Measurements from ENCODE around the gene HSF2BP. TPM values are rescaled to one million over a fixed set of nuclear protein-coding genes. Genes with fewer than 3 reads are reported as not detected.
A peak's percentile ranks its signal among the peaks of the same experiment; 100 is the strongest.

The HSF2BP gene
- total RNA-seq, 1 experiment from 2014 or later, result 10.9 TPM

DNA sequence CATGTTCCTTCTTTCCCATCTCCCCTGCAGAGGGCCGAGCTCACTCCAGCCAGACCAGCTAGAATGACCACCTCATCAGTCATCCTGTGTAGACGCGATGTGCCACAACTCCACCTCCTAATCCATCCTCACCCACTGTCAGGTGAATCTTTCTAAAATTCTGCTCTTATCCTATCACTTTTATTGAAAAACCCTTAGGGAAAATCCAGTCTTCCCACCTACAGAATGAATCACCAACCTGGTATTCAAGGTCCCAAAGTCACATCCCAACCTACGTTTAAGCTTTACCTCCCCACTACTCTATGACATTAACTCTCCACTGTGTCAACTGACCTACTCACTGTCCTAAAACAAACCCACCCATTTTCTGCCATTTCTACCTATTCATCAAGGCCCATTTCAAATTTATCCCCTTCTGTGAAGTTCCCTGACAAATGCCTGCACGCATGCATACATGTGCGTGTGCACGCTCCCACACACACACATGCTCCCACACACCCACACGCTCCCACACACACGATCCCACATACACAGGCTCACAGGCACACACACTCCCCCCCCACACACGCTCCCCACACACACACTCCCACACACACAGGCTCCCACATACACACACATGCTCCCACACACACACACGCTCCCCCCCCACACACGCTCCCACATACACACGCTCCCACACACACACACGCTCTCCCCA lies 27.7 kb downstream of the HSF2BP start:
- Mint-ChIP-seq H3K36me3 (ENCODE audit: insufficient read depth, unreplicated experiment) (peaks cover 30% of the 10 kb centered on the region), H3K4me1 (ENCODE audit: low read depth, unreplicated experiment) (peaks cover 18% of the 10 kb centered on the region), H3K27me3 (ENCODE audit: insufficient read depth, unreplicated experiment) (no peaks in the 10 kb centered on the region), H3K4me3 (ENCODE audit: unreplicated experiment) (peak overlapping the region; percentile 5), H3K27ac (ENCODE audit: unreplicated experiment) (peak overlapping the region; percentile 37), H3K9me3 (ENCODE audit: unreplicated experiment) (no peaks in the 10 kb centered on the region)
- Histone ChIP-seq H3K4me3 (ENCODE audit: low read depth, low read length) (no peak overlapping the region), H3K27me3 (replicated peaks; ENCODE audit: control insufficient read depth, insufficient read depth, low read length) (no peaks in the 10 kb centered on the region), H3K36me3 (ENCODE audit: control insufficient read depth, insufficient read depth, low read length) (no peaks in the 10 kb centered on the region), H3K4me1 (peaks cover 23% of the 10 kb centered on the region), H3K9me3 (peaks cover 20% of the 10 kb centered on the region)
- no peak for DNase-seq
- ChIA-PET CTCF (no interaction called here), POLR2A (no interaction called here)
- no TSS peak for BruUV-seq (replicated peaks)
- intact Hi-C loops (cut with micrococcal nuclease; ENCODE audit: unreplicated experiment), result no loop called here
- TF ChIP-seq, protein P1, sequence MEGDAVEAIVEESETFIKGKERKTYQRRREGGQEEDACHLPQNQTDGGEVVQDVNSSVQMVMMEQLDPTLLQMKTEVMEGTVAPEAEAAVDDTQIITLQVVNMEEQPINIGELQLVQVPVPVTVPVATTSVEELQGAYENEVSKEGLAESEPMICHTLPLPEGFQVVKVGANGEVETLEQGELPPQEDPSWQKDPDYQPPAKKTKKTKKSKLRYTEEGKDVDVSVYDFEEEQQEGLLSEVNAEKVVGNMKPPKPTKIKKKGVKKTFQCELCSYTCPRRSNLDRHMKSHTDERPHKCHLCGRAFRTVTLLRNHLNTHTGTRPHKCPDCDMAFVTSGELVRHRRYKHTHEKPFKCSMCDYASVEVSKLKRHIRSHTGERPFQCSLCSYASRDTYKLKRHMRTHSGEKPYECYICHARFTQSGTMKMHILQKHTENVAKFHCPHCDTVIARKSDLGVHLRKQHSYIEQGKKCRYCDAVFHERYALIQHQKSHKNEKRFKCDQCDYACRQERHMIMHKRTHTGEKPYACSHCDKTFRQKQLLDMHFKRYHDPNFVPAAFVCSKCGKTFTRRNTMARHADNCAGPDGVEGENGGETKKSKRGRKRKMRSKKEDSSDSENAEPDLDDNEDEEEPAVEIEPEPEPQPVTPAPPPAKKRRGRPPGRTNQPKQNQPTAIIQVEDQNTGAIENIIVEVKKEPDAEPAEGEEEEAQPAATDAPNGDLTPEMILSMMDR (IDR thresholded peaks at IDR 0.05; ENCODE audit: insufficient read depth in 1 of 2, low read depth in 1 of 2, low read length in 1 of 2, severe bottlenecking in 1 of 2, unreplicated experiment in 1 of 2), result no peak

DNA sequence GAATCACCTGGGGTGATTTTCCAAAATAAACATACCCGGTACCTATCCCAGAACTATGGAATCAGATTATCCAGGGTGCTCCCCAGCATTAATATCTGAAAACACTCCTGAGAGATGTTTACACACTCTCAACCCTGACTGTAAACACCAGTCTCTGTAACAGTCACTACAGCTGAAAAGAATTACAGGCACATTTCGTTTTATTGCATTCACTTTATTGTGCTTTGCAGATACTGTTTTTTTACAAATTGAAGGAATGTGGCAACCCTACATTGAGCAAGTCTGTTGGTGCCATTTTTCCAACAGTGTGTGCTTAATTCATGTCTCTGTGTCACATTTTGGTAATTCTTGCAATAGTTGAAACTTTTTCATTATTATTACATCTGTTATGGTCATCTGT lies 31.8 kb downstream of the HSF2BP start:
- Histone ChIP-seq H3K4me1 (peaks cover 43% of the 10 kb centered on the region), H3K9me3 (peaks cover 20% of the 10 kb centered on the region), H3K27me3 (replicated peaks; ENCODE audit: control insufficient read depth, insufficient read depth, low read length) (no peaks in the 10 kb centered on the region), H3K36me3 (ENCODE audit: control insufficient read depth, insufficient read depth, low read length) (no peaks in the 10 kb centered on the region), H3K4me3 (ENCODE audit: low read depth, low read length) (no peak overlapping the region)
- TF ChIP-seq, protein P1 (IDR thresholded peaks at IDR 0.05; ENCODE audit: insufficient read depth in 1 of 2, low read depth in 1 of 2, low read length in 1 of 2, severe bottlenecking in 1 of 2, unreplicated experiment in 1 of 2), result no peak
- CTCF ChIA-PET, result interaction anchor here (2.5 kb wide), 1 partner anchor 18 kb away, joined by 7 read pairs; no protein-coding TSS in a partner anchor
- no peaks in the 10 kb centered on the region for H3K9me3 Mint-ChIP-seq (ENCODE audit: unreplicated experiment)
- no peaks in the 10 kb centered on the region for H3K27me3 Mint-ChIP-seq (ENCODE audit: insufficient read depth, unreplicated experiment)
- intact Hi-C loops (cut with micrococcal nuclease; ENCODE audit: unreplicated experiment), result loop anchor here (2.0 to 10.0 kb wide), 2 partner anchors 17 to 1023 kb away; no protein-coding TSS in a partner anchor
- H3K4me1 Mint-ChIP-seq (ENCODE audit: low read depth, unreplicated experiment), result peaks cover 41% of the 10 kb centered on the region
- POLR2A ChIA-PET, result no interaction called here
- no peak overlapping the region for H3K27ac Mint-ChIP-seq (ENCODE audit: unreplicated experiment)
- no TSS peak for BruUV-seq (replicated peaks)
- H3K36me3 Mint-ChIP-seq (ENCODE audit: insufficient read depth, unreplicated experiment), result peaks cover 46% of the 10 kb centered on the region
- DNase-seq, result no peak
- no peak overlapping the region for H3K4me3 Mint-ChIP-seq (ENCODE audit: unreplicated experiment)

- intact Hi-C loops (cut with micrococcal nuclease; ENCODE audit: unreplicated experiment), result loop anchor here (2.0 to 10.0 kb wide), 2 partner anchors 18 to 1022 kb away; no protein-coding TSS in a partner anchor
- Histone ChIP-seq H3K4me3 (ENCODE audit: low read depth, low read length) (no peak overlapping the region), H3K36me3 (ENCODE audit: control insufficient read depth, insufficient read depth, low read length) (no peaks in the 10 kb centered on the region), H3K27me3 (replicated peaks; ENCODE audit: control insufficient read depth, insufficient read depth, low read length) (no peaks in the 10 kb centered on the region), H3K4me1 (peaks cover 40% of the 10 kb centered on the region), H3K9me3 (peaks cover 25% of the 10 kb centered on the region)
- H3K27me3 Mint-ChIP-seq (ENCODE audit: insufficient read depth, unreplicated experiment), result no peaks in the 10 kb centered on the region
- H3K27ac Mint-ChIP-seq (ENCODE audit: unreplicated experiment), result peak overlapping the region; percentile 87
- H3K4me1 Mint-ChIP-seq (ENCODE audit: low read depth, unreplicated experiment), result peaks cover 30% of the 10 kb centered on the region
- peak; percentile 44 to 62 for DNase-seq
- POLR2A ChIA-PET, result no interaction called here
- peaks cover 11% of the 10 kb centered on the region for H3K9me3 Mint-ChIP-seq (ENCODE audit: unreplicated experiment)
- H3K4me3 Mint-ChIP-seq (ENCODE audit: unreplicated experiment), result peak overlapping the region; percentile 39
- peaks cover 42% of the 10 kb centered on the region for H3K36me3 Mint-ChIP-seq (ENCODE audit: insufficient read depth, unreplicated experiment)
- no TSS peak for BruUV-seq (replicated peaks)
- TF ChIP-seq, protein P1 (IDR thresholded peaks at IDR 0.05; ENCODE audit: insufficient read depth in 1 of 2, low read depth in 1 of 2, low read length in 1 of 2, severe bottlenecking in 1 of 2, unreplicated experiment in 1 of 2), result no peak
- CTCF ChIA-PET, result interaction anchor here (1.5 to 2.5 kb wide), 2 partner anchors 15 to 19 kb away, joined by 5 to 7 read pairs; no protein-coding TSS in a partner anchor
These were observed 32.9 kb downstream of the HSF2BP start for GRCh38 chr21:43626390-43626789.

Measured in Caco-2 (cell line).